Measurements from ENCODE around the gene HBZ. TPM values are rescaled to one million over a fixed set of nuclear protein-coding genes. Genes with fewer than 3 reads are reported as not detected.
A peak's percentile ranks its signal among the peaks of the same experiment; 100 is the strongest.

Gene HBZ
- total RNA-seq, 3 donors from 2014 or later: not detected

DNA sequence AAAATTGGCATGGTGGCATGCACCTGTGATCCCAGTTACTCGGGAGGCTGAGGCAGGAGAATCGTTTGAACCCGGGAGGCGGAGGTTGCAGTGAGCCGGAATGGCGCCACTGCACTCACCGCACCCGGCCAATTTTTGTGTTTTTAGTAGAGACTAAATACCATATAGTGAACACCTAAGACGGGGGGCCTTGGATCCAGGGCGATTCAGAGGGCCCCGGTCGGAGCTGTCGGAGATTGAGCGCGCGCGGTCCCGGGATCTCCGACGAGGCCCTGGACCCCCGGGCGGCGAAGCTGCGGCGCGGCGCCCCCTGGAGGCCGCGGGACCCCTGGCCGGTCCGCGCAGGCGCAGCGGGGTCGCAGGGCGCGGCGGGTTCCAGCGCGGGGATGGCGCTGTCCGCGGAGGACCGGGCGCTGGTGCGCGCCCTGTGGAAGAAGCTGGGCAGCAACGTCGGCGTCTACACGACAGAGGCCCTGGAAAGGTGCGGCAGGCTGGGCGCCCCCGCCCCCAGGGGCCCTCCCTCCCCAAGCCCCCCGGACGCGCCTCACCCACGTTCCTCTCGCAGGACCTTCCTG is 27.7 kb downstream of the HBZ start, which contains the start of gene HBQ1:
TSS of gene HBQ1 (plus strand) at position 359 of the 575 bp plus-strand sequence. CDS start at position 387, 28 bp downstream.
- H3K27me3 ChIP-seq: peaks cover 6 to 45% of the 10 kb centered on the region in 2 donors
- peaks cover 11% of the 10 kb centered on the region in 2 donors for H3K4me1 ChIP-seq

GRCh38 chr16:180681-181564 is 28.5 kb downstream of the HBZ start:
- Histone ChIP-seq H3K27me3 (peaks cover 6 to 40% of the 10 kb centered on the region in 2 donors), H3K4me3 (peak overlapping the region in 2 of 3 donors; percentile 36 to 64), H3K36me3 (no peaks in the 10 kb centered on the region), H3K27ac (no peak overlapping the region), H3K9me3 (no peaks in the 10 kb centered on the region), H3K4me1 (peaks cover 11% of the 10 kb centered on the region in 2 donors)
- intact Hi-C loops (cut with DNase I; ENCODE audit: low total_unique reads): no loop called here
- TF ChIP-seq POLR2AphosphoS5 (IDR thresholded peaks at IDR 0.05) (peak in 1 of 3 donors; percentile 25), POLR2A (IDR thresholded peaks at IDR 0.05) (no peak)
- TF ChIP-seq, protein P1, sequence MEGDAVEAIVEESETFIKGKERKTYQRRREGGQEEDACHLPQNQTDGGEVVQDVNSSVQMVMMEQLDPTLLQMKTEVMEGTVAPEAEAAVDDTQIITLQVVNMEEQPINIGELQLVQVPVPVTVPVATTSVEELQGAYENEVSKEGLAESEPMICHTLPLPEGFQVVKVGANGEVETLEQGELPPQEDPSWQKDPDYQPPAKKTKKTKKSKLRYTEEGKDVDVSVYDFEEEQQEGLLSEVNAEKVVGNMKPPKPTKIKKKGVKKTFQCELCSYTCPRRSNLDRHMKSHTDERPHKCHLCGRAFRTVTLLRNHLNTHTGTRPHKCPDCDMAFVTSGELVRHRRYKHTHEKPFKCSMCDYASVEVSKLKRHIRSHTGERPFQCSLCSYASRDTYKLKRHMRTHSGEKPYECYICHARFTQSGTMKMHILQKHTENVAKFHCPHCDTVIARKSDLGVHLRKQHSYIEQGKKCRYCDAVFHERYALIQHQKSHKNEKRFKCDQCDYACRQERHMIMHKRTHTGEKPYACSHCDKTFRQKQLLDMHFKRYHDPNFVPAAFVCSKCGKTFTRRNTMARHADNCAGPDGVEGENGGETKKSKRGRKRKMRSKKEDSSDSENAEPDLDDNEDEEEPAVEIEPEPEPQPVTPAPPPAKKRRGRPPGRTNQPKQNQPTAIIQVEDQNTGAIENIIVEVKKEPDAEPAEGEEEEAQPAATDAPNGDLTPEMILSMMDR (IDR thresholded peaks at IDR 0.05): peak in 1 of 3 donors; percentile 94
- DNase-seq (ENCODE audit: low spot score in 2 of 2): no peak

More for the DNA sequence above, 27.7 kb downstream of the HBZ start, which contains the start of gene HBQ1:
- Histone ChIP-seq H3K4me3 (peak within 1 kb of the TSS in 2 of 3 donors; percentile 36 to 64), H3K36me3 (no peaks in the 10 kb centered on the region), H3K27ac (no peak within 1 kb of the TSS), H3K9me3 (no peaks in the 10 kb centered on the region)
- no peak for DNase-seq (ENCODE audit: low spot score in 2 of 2)
- TF ChIP-seq POLR2AphosphoS5 (IDR thresholded peaks at IDR 0.05): no peak
- TF ChIP-seq, protein P1 (IDR thresholded peaks at IDR 0.05): no peak
- no peak for TF ChIP-seq POLR2A (IDR thresholded peaks at IDR 0.05)
- intact Hi-C loops (cut with DNase I; ENCODE audit: low total_unique reads): no loop called here

DNA sequence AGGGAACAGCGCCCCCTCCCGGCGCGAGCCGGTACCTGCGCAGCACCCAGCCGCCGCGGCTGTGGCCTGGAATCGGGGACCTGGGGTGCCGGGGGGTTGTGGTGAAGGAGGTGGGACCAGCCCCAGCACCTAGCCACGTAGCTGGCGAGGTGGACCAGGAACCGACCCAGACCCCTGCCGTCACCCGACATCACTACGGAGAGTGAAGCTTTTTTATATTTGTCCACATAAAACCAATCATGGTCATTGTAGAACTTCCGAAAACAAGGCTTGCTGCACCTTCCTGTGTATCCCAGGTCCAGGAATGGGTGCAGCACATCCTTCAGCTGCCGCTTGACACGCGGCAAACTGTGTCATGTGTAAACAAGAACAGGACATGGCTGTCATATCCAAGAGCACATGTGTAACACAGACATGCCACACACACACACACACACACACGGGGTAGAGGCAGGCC is 29.1 kb downstream of the HBZ start:
- Histone ChIP-seq H3K4me1 (peaks cover 11% of the 10 kb centered on the region in 2 donors), H3K27me3 (peaks cover 6 to 40% of the 10 kb centered on the region in 2 donors), H3K27ac (no peak overlapping the region), H3K36me3 (no peaks in the 10 kb centered on the region), H3K4me3 (peak overlapping the region in 2 of 3 donors; percentile 36 to 64), H3K9me3 (no peaks in the 10 kb centered on the region)
- peak in 1 of 2 donors; percentile 74 for DNase-seq (ENCODE audit: low spot score in 2 of 2)
- TF ChIP-seq, protein P1 (IDR thresholded peaks at IDR 0.05): peak in 2 of 3 donors; percentile 87 to 91
- TF ChIP-seq POLR2A (IDR thresholded peaks at IDR 0.05): no peak
- no peak for TF ChIP-seq POLR2AphosphoS5 (IDR thresholded peaks at IDR 0.05)
- intact Hi-C loops (cut with DNase I; ENCODE audit: low total_unique reads): no loop called here

DNA sequence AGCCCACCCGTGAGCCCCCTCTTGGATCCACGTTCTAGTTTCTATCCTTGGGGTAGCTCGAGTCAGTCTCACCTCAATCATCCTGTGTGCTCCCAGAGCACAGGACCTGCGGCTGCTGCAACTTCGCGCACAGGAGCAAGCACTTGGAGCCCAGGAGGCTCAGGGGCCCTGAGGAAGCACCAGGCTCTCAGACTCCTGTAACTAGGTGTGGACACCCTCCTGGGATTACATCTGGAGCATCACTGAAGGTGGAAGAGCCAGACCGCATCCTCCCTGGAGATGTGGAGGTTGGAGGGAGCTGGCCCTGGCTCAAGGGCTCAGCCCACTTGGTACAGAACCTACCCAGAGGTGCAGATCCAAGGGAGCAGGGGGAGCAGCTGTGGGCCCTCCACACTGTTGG is 30.6 kb downstream of the HBZ start:
- no peaks in the 10 kb centered on the region for H3K9me3 ChIP-seq
- no peak for DNase-seq (ENCODE audit: low spot score in 2 of 2)
- intact Hi-C loops (cut with DNase I; ENCODE audit: low total_unique reads): no loop called here
- peaks cover 6 to 30% of the 10 kb centered on the region in 2 donors for H3K27me3 ChIP-seq
- H3K4me1 ChIP-seq: peaks cover 11% of the 10 kb centered on the region in 2 donors
- no peaks in the 10 kb centered on the region for H3K36me3 ChIP-seq
- H3K4me3 ChIP-seq: no peak overlapping the region
- H3K27ac ChIP-seq: no peak overlapping the region
- no peak for TF ChIP-seq POLR2A (IDR thresholded peaks at IDR 0.05)
- TF ChIP-seq, protein P1 (IDR thresholded peaks at IDR 0.05): no peak
- no peak for TF ChIP-seq POLR2AphosphoS5 (IDR thresholded peaks at IDR 0.05)

Measured in breast epithelium (tissue), 4 donors.